OCI-LY1 (cell line): ENCODE results near the gene PLVAP.

Source experiments
- H2AFZ ChIP-seq: fragments of 200-600 bp; sonication (generic), shearing (Covaris generic); 2 replicates; pipeline ENCODE4 v1.6.0; 2014; ENCODE audit warnings: antibody characterized with exemption, mild to moderate bottlenecking, low read length
- H3F3A ChIP-seq: fragments of 200-600 bp; sonication (generic), shearing (Covaris generic); 2 replicates; pipeline ENCODE4 v1.6.0; 2014; ENCODE audit warnings: mild to moderate bottlenecking, antibody characterized with exemption, low read length, moderate library complexity; ENCODE audit not compliant: insufficient read depth
- H3K27ac ChIP-seq: fragments of 200-600 bp; sonication (generic); 2 replicates; pipeline ENCODE4 v1.5.1; 2014; ENCODE audit warnings: low read length, mixed run types, mild to moderate bottlenecking, low read depth; ENCODE audit not compliant: poor library complexity, severe bottlenecking
- H3K27me3 ChIP-seq: fragments of 200-600 bp; sonication (generic); 2 replicates; pipeline ENCODE4 v1.6.0; 2014; ENCODE audit warnings: antibody characterized with exemption, mild to moderate bottlenecking, low read length, moderate library complexity; ENCODE audit not compliant: insufficient read depth
- H3K36me3 ChIP-seq: fragments of 200-600 bp; sonication (generic); 2 replicates; pipeline ENCODE4 v1.6.1; 2014; ENCODE audit warnings: mild to moderate bottlenecking, antibody characterized with exemption, low read length, moderate library complexity, mixed read lengths; ENCODE audit not compliant: insufficient read depth
- H3K4me1 ChIP-seq: fragments of 200-600 bp; sonication (generic); 2 replicates; pipeline ENCODE4 v1.5.1; 2014; ENCODE audit warnings: mild to moderate bottlenecking, low read length, moderate library complexity; ENCODE audit not compliant: insufficient read depth, severe bottlenecking
- H3K4me2 ChIP-seq: fragments of 200-600 bp; sonication (generic), shearing (Covaris generic); 2 replicates; pipeline ENCODE4 v1.6.1; 2014; ENCODE audit warnings: low read length
- H3K4me3 ChIP-seq: fragments of 200-600 bp; sonication (generic); 2 replicates; pipeline ENCODE4 v1.5.1; 2014; ENCODE audit warnings: low read length, low read depth, mild to moderate bottlenecking, mixed read lengths; ENCODE audit not compliant: poor library complexity, severe bottlenecking
- H3K79me2 ChIP-seq: fragments of 200-600 bp; shearing (Covaris generic); 2 replicates; pipeline ENCODE4 v1.6.1; 2016; ENCODE audit warnings: mixed run types, low read length, mixed read lengths; ENCODE audit not compliant: insufficient read depth
- H3K9ac ChIP-seq: fragments of 200-600 bp; sonication (generic), shearing (Covaris generic); 2 replicates; pipeline ENCODE4 v1.6.1; 2014; ENCODE audit warnings: mild to moderate bottlenecking, low read length, mixed read lengths
- H3K9me2 ChIP-seq: fragments of 200-600 bp; sonication (generic), shearing (Covaris generic); 2 replicates; pipeline ENCODE4 v1.6.1; 2014; ENCODE audit warnings: low read depth, mild to moderate bottlenecking, low read length, mixed read lengths
- H3K9me3 ChIP-seq: fragments of 200-600 bp; shearing (Covaris generic); 2 replicates; pipeline ENCODE4 v1.6.1; 2014; ENCODE audit warnings: low read length, mixed read lengths
- H4K20me1 ChIP-seq: fragments of 200-600 bp; sonication (generic), shearing (Covaris generic); 2 replicates; pipeline ENCODE4 v1.6.0; 2016; ENCODE audit warnings: mild to moderate bottlenecking, low read length; ENCODE audit not compliant: insufficient read depth
- EZH2 ChIP-seq: fragments of 200-600 bp; sonication (generic), shearing (Covaris generic); IDR thresholded peaks from 2 replicates; pipeline ENCODE4 v1.8.0; 2017; ENCODE audit warnings: borderline replicate concordance, mixed run types, mild to moderate bottlenecking, antibody characterized with exemption, low read length, moderate library complexity, mixed read lengths
- TF ChIP-seq, protein P1 (sequence below): fragments of 200-600 bp; sonication (generic), shearing (Covaris generic); IDR thresholded peaks from 2 replicates; pipeline ENCODE4 v1.5.1; 2017; ENCODE audit warnings: mild to moderate bottlenecking, antibody characterized with exemption, low read length, moderate library complexity, mixed read lengths

The PLVAP gene

DNA sequence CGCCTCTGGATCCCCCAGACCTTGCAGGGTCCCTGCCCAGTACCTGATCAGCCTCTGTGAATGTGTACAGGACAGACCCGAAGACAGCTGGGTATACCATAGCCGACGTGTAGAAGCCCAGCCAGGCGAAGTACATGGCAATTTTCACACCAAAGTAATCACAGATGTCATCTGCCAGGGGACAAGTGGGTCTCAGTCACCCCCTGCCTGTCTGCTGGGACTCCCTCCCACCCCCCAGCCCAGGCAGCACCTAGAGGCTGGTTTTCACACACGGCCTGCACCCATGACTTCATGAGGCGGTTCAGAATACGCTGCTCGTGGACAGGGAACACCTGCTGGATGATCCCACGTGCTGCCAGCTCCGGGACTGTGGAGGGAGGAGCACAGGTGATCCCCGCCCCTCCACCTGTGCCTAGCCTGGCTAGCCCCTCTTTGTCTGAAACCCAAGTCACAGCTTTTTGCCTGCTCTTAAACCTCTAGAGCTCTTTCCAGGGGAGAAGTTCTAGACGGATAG is 46.0 kb downstream of the PLVAP start:
- peaks cover 19% of the 10 kb centered on the region for H3K4me1 ChIP-seq
- no peaks in the 10 kb centered on the region; the same call in 1 of the 2 replicates for H3K27me3 ChIP-seq
- TF ChIP-seq, protein P1, sequence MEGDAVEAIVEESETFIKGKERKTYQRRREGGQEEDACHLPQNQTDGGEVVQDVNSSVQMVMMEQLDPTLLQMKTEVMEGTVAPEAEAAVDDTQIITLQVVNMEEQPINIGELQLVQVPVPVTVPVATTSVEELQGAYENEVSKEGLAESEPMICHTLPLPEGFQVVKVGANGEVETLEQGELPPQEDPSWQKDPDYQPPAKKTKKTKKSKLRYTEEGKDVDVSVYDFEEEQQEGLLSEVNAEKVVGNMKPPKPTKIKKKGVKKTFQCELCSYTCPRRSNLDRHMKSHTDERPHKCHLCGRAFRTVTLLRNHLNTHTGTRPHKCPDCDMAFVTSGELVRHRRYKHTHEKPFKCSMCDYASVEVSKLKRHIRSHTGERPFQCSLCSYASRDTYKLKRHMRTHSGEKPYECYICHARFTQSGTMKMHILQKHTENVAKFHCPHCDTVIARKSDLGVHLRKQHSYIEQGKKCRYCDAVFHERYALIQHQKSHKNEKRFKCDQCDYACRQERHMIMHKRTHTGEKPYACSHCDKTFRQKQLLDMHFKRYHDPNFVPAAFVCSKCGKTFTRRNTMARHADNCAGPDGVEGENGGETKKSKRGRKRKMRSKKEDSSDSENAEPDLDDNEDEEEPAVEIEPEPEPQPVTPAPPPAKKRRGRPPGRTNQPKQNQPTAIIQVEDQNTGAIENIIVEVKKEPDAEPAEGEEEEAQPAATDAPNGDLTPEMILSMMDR, result no peak
- no peak for TF ChIP-seq EZH2
- no peaks in the 10 kb centered on the region for H3K9me2 ChIP-seq
- no peak overlapping the region for H3K4me3 ChIP-seq
- H3K4me2 ChIP-seq, result no peak overlapping the region
- H3K27ac ChIP-seq, result no peak overlapping the region
- no peak overlapping the region for H3K9ac ChIP-seq
- no peak overlapping the region for H2AFZ ChIP-seq
- peaks cover 5% of the 10 kb centered on the region; the same call in 1 of the 2 replicates for H3K36me3 ChIP-seq
- H3K79me2 ChIP-seq, result no peaks in the 10 kb centered on the region
- no peaks in the 10 kb centered on the region for H4K20me1 ChIP-seq
- H3F3A ChIP-seq, result no peaks in the 10 kb centered on the region
- no peaks in the 10 kb centered on the region for H3K9me3 ChIP-seq

DNA sequence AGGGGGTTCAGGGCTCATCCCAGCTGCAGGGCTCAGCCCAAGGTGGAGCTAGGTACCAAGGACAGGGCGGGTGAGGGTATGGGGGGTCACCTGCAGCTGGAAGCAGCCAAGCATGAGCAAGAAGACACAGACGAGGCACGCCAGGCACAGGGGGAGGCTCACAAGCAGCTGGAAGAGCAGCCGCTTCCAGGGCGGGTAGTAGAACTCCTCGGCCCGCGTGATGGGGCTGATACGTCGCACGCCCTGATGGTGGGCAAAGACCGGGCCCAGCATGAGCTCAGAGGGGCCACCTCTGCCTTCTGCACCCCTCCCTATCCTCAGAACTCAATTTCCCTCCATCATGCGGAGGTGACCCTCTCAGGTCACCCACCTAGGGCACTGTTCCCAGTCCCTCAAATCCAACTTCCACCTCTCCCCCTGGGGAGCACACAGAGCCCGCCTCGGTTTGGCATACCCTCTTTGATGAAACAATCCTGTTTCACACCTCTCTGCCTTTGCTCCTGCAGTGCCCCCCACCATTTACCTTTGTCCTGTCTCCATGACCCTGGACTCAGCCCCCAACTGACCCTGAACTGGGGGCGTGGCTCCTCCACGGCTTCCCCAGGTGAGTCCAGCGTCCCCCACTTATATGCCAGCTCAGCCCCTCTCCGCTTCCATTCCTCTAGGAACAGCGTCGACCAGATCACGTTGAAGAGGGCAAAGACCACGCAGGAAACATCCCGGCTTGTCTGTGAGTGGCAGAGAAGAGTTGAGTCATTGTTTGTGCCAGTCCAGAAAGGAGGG is 46.7 kb downstream of the PLVAP start:
- H4K20me1 ChIP-seq, result no peaks in the 10 kb centered on the region
- H3K36me3 ChIP-seq, result peaks cover 5% of the 10 kb centered on the region; the same call in 1 of the 2 replicates
- H3K9me3 ChIP-seq, result no peaks in the 10 kb centered on the region
- H3K9me2 ChIP-seq, result no peaks in the 10 kb centered on the region
- H2AFZ ChIP-seq, result no peak overlapping the region
- H3K4me3 ChIP-seq, result no peak overlapping the region
- H3F3A ChIP-seq, result no peaks in the 10 kb centered on the region
- TF ChIP-seq, protein P1, result no peak
- no peak for TF ChIP-seq EZH2
- H3K4me2 ChIP-seq, result no peak overlapping the region
- no peaks in the 10 kb centered on the region; the same call in 1 of the 2 replicates for H3K27me3 ChIP-seq
- H3K27ac ChIP-seq, result no peak overlapping the region
- H3K9ac ChIP-seq, result no peak overlapping the region
- H3K79me2 ChIP-seq, result no peaks in the 10 kb centered on the region
- peaks cover 19% of the 10 kb centered on the region for H3K4me1 ChIP-seq

- Histone ChIP-seq H3K9me2 (no peaks in the 10 kb centered on the region), H3K27ac (no peak overlapping the region), H3K4me2 (no peak overlapping the region), H3K9me3 (no peaks in the 10 kb centered on the region), H2AFZ (no peak overlapping the region), H4K20me1 (no peaks in the 10 kb centered on the region), H3K36me3 (peaks cover 5% of the 10 kb centered on the region; the same call in 1 of the 2 replicates), H3K79me2 (no peaks in the 10 kb centered on the region), H3K9ac (no peak overlapping the region), H3K4me1 (peaks cover 13% of the 10 kb centered on the region), H3K27me3 (no peaks in the 10 kb centered on the region; the same call in 1 of the 2 replicates), H3K4me3 (no peak overlapping the region), H3F3A (no peaks in the 10 kb centered on the region)
- TF ChIP-seq EZH2, result no peak
- TF ChIP-seq, protein P1, result no peak
Observed at GRCh38 chr19:17329366-17330261, 47.5 kb downstream of the PLVAP start.
